H1 (cell line): Measurements from ENCODE around the gene SNX33. TPM values are rescaled to one million over a fixed set of nuclear protein-coding genes. Genes with fewer than 3 reads are reported as not detected.

ENCODE experiments used
- CTCF ChIA-PET: fragments of 300-600 bp; sonication (Branson Sonifier 250); formaldehyde crosslinking; loops from one replicate; lab custom pipeline; 2021; ENCODE audit not compliant: partially characterized antibody; lab: Charles Lee
- POLR2A ChIA-PET: fragments of 300-600 bp; sonication (Branson Sonifier 250); formaldehyde crosslinking; loops from one replicate; lab custom pipeline; 2021; ENCODE audit warnings: inconsistent platforms; ENCODE audit not compliant: partially characterized antibody; lab: Charles Lee
- DNase-seq, 2 experiments: peaks; one replicate each; pipeline versions ENCODE4 v3.0.0 to v3.0.0-alpha.2; 2010 to 2022; ENCODE audit warnings: low spot score in 2 of 2, low read depth in 1 of 2, mixed read lengths in 1 of 2
- FAIRE-seq: peaks from 2 replicates; lab custom pipeline; 2011; peaks lifted over from hg19 to GRCh38; lab: Jason Lieb, UNC
- H2AFZ ChIP-seq: 2 replicates; pipeline ENCODE4 v1.8.1; 2012; ENCODE audit warnings: low read length, inconsistent platforms
- H2AK5ac ChIP-seq: 2 replicates; pipeline ENCODE4 v1.6.1; 2013; ENCODE audit warnings: low read depth, low read length
- H2BK120ac ChIP-seq: replicated peaks from 2 replicates; pipeline ENCODE3; 2013; ENCODE audit warnings: low read depth, low read length, inconsistent platforms
- H2BK12ac ChIP-seq: 2 replicates; pipeline ENCODE4 v1.6.1; 2013; ENCODE audit warnings: low read depth, low read length
- H2BK15ac ChIP-seq: 2 replicates; pipeline ENCODE4 v1.6.1; 2013; ENCODE audit warnings: low read length
- H2BK20ac ChIP-seq: 2 replicates; pipeline ENCODE4 v1.6.1; 2013; ENCODE audit warnings: low read length
- H2BK5ac ChIP-seq: 2 replicates; pipeline ENCODE4 v1.6.1; 2013; ENCODE audit warnings: low read depth, low read length
- H3K14ac ChIP-seq: 2 replicates; pipeline ENCODE4 v1.6.1; 2013; ENCODE audit warnings: inconsistent platforms; ENCODE audit not compliant: insufficient read length
- H3K18ac ChIP-seq: 2 replicates; pipeline ENCODE4 v1.6.1; 2013; ENCODE audit warnings: low read length; ENCODE audit errors: extremely low read depth
- H3K23ac ChIP-seq: 2 replicates; pipeline ENCODE4 v1.6.1; 2013; ENCODE audit warnings: inconsistent platforms; ENCODE audit not compliant: insufficient read length
- H3K23me2 ChIP-seq: 2 replicates; pipeline ENCODE4 v1.6.1; 2013; ENCODE audit warnings: low read depth, low read length
- H3K27ac ChIP-seq: 2 replicates; pipeline ENCODE4 v1.6.1; 2011; ENCODE audit warnings: low read depth, low read length, inconsistent platforms
- H3K27me3 ChIP-seq, 4 experiments: replicated peaks in 1 of 4; 1 replicate in 1 of 4; 2 replicates in 3 of 4; pipeline versions ENCODE4 v1.6.1 to v1.8.1; 2011 to 2013; ENCODE audit warnings: low read length in 3 of 4, mild to moderate bottlenecking in 3 of 4, inconsistent platforms in 2 of 4, mixed read lengths in 2 of 4, moderate library complexity in 1 of 4; ENCODE audit not compliant: control insufficient read depth in 3 of 4, insufficient read depth in 3 of 4; ENCODE audit errors: extremely low read depth in 1 of 4
- H3K36me3 ChIP-seq, 4 experiments: 2 replicates each; pipeline versions ENCODE4 v1.6.1 to v1.8.1; 2011 to 2013; ENCODE audit warnings: mild to moderate bottlenecking in 4 of 4, low read length in 3 of 4, moderate library complexity in 2 of 4, control low read depth in 1 of 4, inconsistent platforms in 1 of 4; ENCODE audit not compliant: insufficient read depth in 4 of 4, control insufficient read depth in 2 of 4
- H3K4ac ChIP-seq: replicated peaks from 2 replicates; pipeline ENCODE3; 2013; ENCODE audit warnings: low read length, low read depth, mixed read lengths, inconsistent platforms; ENCODE audit not compliant: insufficient read length
- H3K4me1 ChIP-seq, 4 experiments: replicated peaks in 1 of 4; 1 replicate in 1 of 4; 2 replicates in 3 of 4; pipeline versions ENCODE4 v1.6.1 to v1.8.1; 2011 to 2013; ENCODE audit warnings: low read length in 3 of 4, inconsistent platforms in 2 of 4, mixed read lengths in 1 of 4; ENCODE audit not compliant: insufficient read depth in 4 of 4, control insufficient read depth in 3 of 4
- H3K4me2 ChIP-seq, 2 experiments: 2 replicates each; pipeline versions ENCODE4 v1.6.1 to v1.8.1; 2011 to 2013; ENCODE audit warnings: low read depth in 2 of 2, low read length in 2 of 2, control low read depth in 1 of 2, inconsistent platforms in 1 of 2, mild to moderate bottlenecking in 1 of 2; ENCODE audit not compliant: insufficient read depth in 1 of 2
- H3K4me3 ChIP-seq, 4 experiments: fragments of 200-600, 300-600 bp in 1 of 4; sonication (generic), shearing (Covaris generic), sonication (Bioruptor Twin) in 1 of 4; 2 replicates each; pipeline versions ENCODE4 v1.5.1 to v1.8.1; 2011 to 2016; ENCODE audit warnings: low read length in 4 of 4, low read depth in 3 of 4, control low read depth in 2 of 4, inconsistent platforms in 2 of 4, mild to moderate bottlenecking in 2 of 4, mixed read lengths in 1 of 4, moderate library complexity in 1 of 4; ENCODE audit not compliant: insufficient read depth in 2 of 4; ENCODE audit errors: extremely low read depth in 1 of 4
- H3K56ac ChIP-seq: replicated peaks from 2 replicates; pipeline ENCODE3; 2013; ENCODE audit warnings: low read depth, mild to moderate bottlenecking, mixed read lengths, low read length, inconsistent platforms; ENCODE audit not compliant: insufficient read length
- H3K79me1 ChIP-seq: 2 replicates; pipeline ENCODE4 v1.6.1; 2013; ENCODE audit warnings: low read depth, low read length, control low read depth
- H3K79me2 ChIP-seq, 2 experiments: 2 replicates each; pipeline versions ENCODE4 v1.6.1 to v1.8.1; 2012 to 2013; ENCODE audit warnings: low read length in 2 of 2, mild to moderate bottlenecking in 2 of 2, inconsistent platforms in 1 of 2; ENCODE audit not compliant: insufficient read depth in 2 of 2, control insufficient read depth in 1 of 2
- H3K9ac ChIP-seq, 4 experiments: replicated peaks in 1 of 4; 1 replicate in 1 of 4; 2 replicates in 3 of 4; pipeline versions ENCODE4 v1.6.1 to v1.8.1; 2011 to 2013; ENCODE audit warnings: low read depth in 3 of 4, low read length in 3 of 4, control low read depth in 2 of 4, mild to moderate bottlenecking in 2 of 4, moderate library complexity in 2 of 4, inconsistent platforms in 1 of 4; ENCODE audit errors: extremely low read depth in 1 of 4
- H3K9me3 ChIP-seq, 2 experiments: 2 replicates each; pipeline versions ENCODE4 v1.6.1 to v1.8.1; 2012 to 2013; ENCODE audit warnings: mild to moderate bottlenecking in 2 of 2, moderate library complexity in 2 of 2, control low read depth in 1 of 2, inconsistent platforms in 1 of 2, low read depth in 1 of 2, low read length in 1 of 2, mixed read lengths in 1 of 2; ENCODE audit not compliant: insufficient read depth in 2 of 2
- H4K20me1 ChIP-seq, 2 experiments: replicated peaks in 1 of 2; 2 replicates each; pipeline versions ENCODE3 to v1.8.1; 2011 to 2013; ENCODE audit warnings: inconsistent platforms in 2 of 2, low read length in 2 of 2, mild to moderate bottlenecking in 1 of 2; ENCODE audit not compliant: insufficient read depth in 2 of 2, control insufficient read depth in 1 of 2
- H4K5ac ChIP-seq: 2 replicates; pipeline ENCODE4 v1.6.1; 2013; ENCODE audit warnings: low read length, low read depth, mixed read lengths, inconsistent platforms; ENCODE audit not compliant: insufficient read length
- H4K8ac ChIP-seq: 2 replicates; pipeline ENCODE4 v1.8.0; 2013; ENCODE audit warnings: mild to moderate bottlenecking, moderate library complexity, low read length, inconsistent platforms; ENCODE audit not compliant: insufficient read depth; ENCODE audit errors: extremely low read depth
- H4K91ac ChIP-seq: replicated peaks from 2 replicates; pipeline ENCODE3; 2013; ENCODE audit warnings: low read length, mixed read lengths, inconsistent platforms; ENCODE audit not compliant: insufficient read length
- BCL11A ChIP-seq, 2 experiments: IDR thresholded peaks; one replicate each; pipeline ENCODE4 v1.6.1; 2011; ENCODE audit warnings: low read depth in 2 of 2, low read length in 2 of 2, mild to moderate bottlenecking in 2 of 2
- CEBPB ChIP-seq: IDR thresholded peaks from 2 replicates; pipeline ENCODE4 v1.6.1; 2012; ENCODE audit warnings: low read depth, low read length
- CHD2 ChIP-seq: IDR thresholded peaks from 2 replicates; pipeline ENCODE4 v1.6.1; 2012; ENCODE audit warnings: low read length, improper control_type of control experiment
- EGR1 ChIP-seq: IDR thresholded peaks from 2 replicates; pipeline ENCODE4 v1.6.1; 2011; ENCODE audit warnings: low read depth, low read length, borderline replicate concordance
- HDAC2 ChIP-seq, 2 experiments: fragments of 300-600 bp in 1 of 2; sonication (generic) in 1 of 2; IDR thresholded peaks; 2 replicates each; pipeline ENCODE4 v1.6.1; 2011 to 2012; ENCODE audit warnings: low read depth in 2 of 2, low read length in 2 of 2, mild to moderate bottlenecking in 2 of 2, moderate library complexity in 2 of 2, borderline replicate concordance in 1 of 2, inconsistent platforms in 1 of 2
- HDAC6 ChIP-seq: IDR thresholded peaks from one replicate; pipeline ENCODE4 v1.7.1; 2012; ENCODE audit warnings: low read depth, mild to moderate bottlenecking, inconsistent platforms, low read length, moderate library complexity
- KDM4A ChIP-seq: IDR thresholded peaks from one replicate; pipeline ENCODE4 v1.7.1; 2012; ENCODE audit warnings: low read depth, mild to moderate bottlenecking, moderate library complexity, low read length, inconsistent platforms; ENCODE audit not compliant: severe bottlenecking
- PHF8 ChIP-seq: fragments of 200-600 bp; sonication (generic); conservative IDR thresholded peaks from 2 replicates; pipeline ENCODE4 v1.7.1; 2012; ENCODE audit warnings: low read depth, mild to moderate bottlenecking, inconsistent platforms, low read length, moderate library complexity
- RNF2 ChIP-seq: fragments of 200-900, 300-1000 bp; sonication (generic); IDR thresholded peaks from 2 replicates; pipeline ENCODE4 v1.7.1; 2016; ENCODE audit warnings: borderline replicate concordance, low read depth, mild to moderate bottlenecking, antibody characterized with exemption, low read length; ENCODE audit not compliant: poor library complexity, severe bottlenecking; ENCODE audit errors: missing control alignments
- USF2 ChIP-seq: IDR thresholded peaks from 2 replicates; pipeline ENCODE4 v1.6.1; 2011; ENCODE audit warnings: low read length, improper control_type of control experiment
- WGBS, 2 experiments: shearing (Covaris generic) in 1 of 2; methylation state at CpG; one replicate each; pipeline versions ENCODE4 v1.1.6 to v1.1.7; 2013 to 2015; ENCODE audit warnings: low lambda C conversion rate in 2 of 2, mixed read lengths in 2 of 2, inconsistent platforms in 1 of 2, low coverage in 1 of 2, missing lambda C conversion rate in 1 of 2; ENCODE audit not compliant: insufficient replicate concordance in 2 of 2, insufficient coverage in 1 of 2, insufficient read length in 1 of 2; ENCODE audit errors: extremely low coverage in 1 of 2, missing lambda C conversion rate in 1 of 2; 5-methylcytosine and 5-hydroxymethylcytosine counted together
- polyA plus RNA-seq, 7 experiments: library from polyadenylated mRNA; depleted of rRNA in 3 of 7; stranded (reverse) in 5 of 7; unstranded in 2 of 7; fragments of >200 nt in 5 of 7; fragments of 200-250 nt in 2 of 7; gene quantifications; 1 replicate in 5 of 7; 2 replicates in 1 of 7; 4 replicates in 1 of 7; pipeline versions ENCODE4 v1.2.1 to v1.2.3, GENCODE V29; 2011 to 2013; ENCODE audit warnings: missing spikeins in 2 of 7, mixed read lengths in 2 of 7
- total RNA-seq: library from RNA; stranded (reverse); fragmentation: NEBNext Ultra II Directional; extraction: Animal tissue kit (Norgen Biotek cat#: 25700); gene quantifications from 2 replicates; pipeline ENCODE4 v1.2.1, GENCODE V29; 2021

SNX33 gene
- total and polyA plus RNA-seq, 2 of the 8 experiments (the other 6 are each of a cell fraction or from before 2014, with no cell fraction given): 14.3 to 22.9 TPM

GRCh38 chr15:75636026-75636425 lies 11.7 kb upstream of the SNX33 start:
- H2AK5ac ChIP-seq: no peak overlapping the region
- H3K36me3 ChIP-seq: 0 out of 8 replicates have a peak, but pooled peaks cover 0 to 4% (median 0%) of the 10 kb centered on the region in 4 experiments
- no peak overlapping the region for H2AFZ ChIP-seq
- no peak overlapping the region for H3K14ac ChIP-seq
- no peak overlapping the region for H3K18ac ChIP-seq
- H3K4me2 ChIP-seq: no peak overlapping the region
- no peaks in the 10 kb centered on the region for H3K9me3 ChIP-seq
- H2BK120ac ChIP-seq: no peak overlapping the region
- ChIA-PET CTCF (interaction anchor here (0.6 to 5.0 kb wide), 8 partner anchors 9 to 146 kb away, joined by 3 to 28 read pairs (median 3); partner anchors contain the start of genes SNUPN and SNX33), POLR2A (interaction anchor here (1.5 to 8.2 kb wide), 3 partner anchors 10 to 57 kb away, joined by 5 to 73 read pairs (median 41); partner anchors contain the start of genes PTPN9, SNUPN and SNX33)
- TF ChIP-seq USF2 (no peak), EGR1 (no peak), HDAC6 (no peak), PHF8 (no peak), CHD2 (no peak), CEBPB (no peak), HDAC2 (IDR thresholded peaks at IDR 0.05; ENCODE audit: borderline replicate concordance in 1 of 2, low read depth in 2 of 2, low read length in 2 of 2) (no peak), RNF2 (no peak), BCL11A (IDR thresholded peaks at IDR 0.05; ENCODE audit: low read depth in 2 of 2, low read length in 2 of 2) (no peak), KDM4A (no peak)
- no peak overlapping the region for H4K91ac ChIP-seq
- H4K20me1 ChIP-seq: peaks cover 10 to 19% of the 10 kb centered on the region in 2 experiments
- FAIRE-seq (no peak), DNase-seq (no peak)
- no peak overlapping the region for H4K5ac ChIP-seq
- no peak overlapping the region for H3K23ac ChIP-seq
- WGBS, 2 experiments: 89% methylated on average over 4 of the region's 6 CpGs; no CpG with 5 or more reads in 1 of the 2 experiments
- no peak overlapping the region for H3K4ac ChIP-seq
- no peak overlapping the region for H2BK15ac ChIP-seq
- H3K56ac ChIP-seq: no peak overlapping the region
- no peak overlapping the region for H2BK5ac ChIP-seq
- no peak overlapping the region for H2BK12ac ChIP-seq
- no peak overlapping the region for H3K4me3 ChIP-seq
- H3K9ac ChIP-seq: no peak overlapping the region
- no peaks in the 10 kb centered on the region for H3K27me3 ChIP-seq
- no peak overlapping the region for H2BK20ac ChIP-seq
- peaks cover 9% of the 10 kb centered on the region for H3K23me2 ChIP-seq
- H3K4me1 ChIP-seq: peaks cover 2 to 10% (median 9%) of the 10 kb centered on the region in 4 experiments; a peak in 6 of 7 replicates
- no peak overlapping the region for H3K27ac ChIP-seq
- H4K8ac ChIP-seq: no peak overlapping the region
- H3K79me2 ChIP-seq: peaks cover 10 to 34% of the 10 kb centered on the region in 2 experiments
- H3K79me1 ChIP-seq: peaks cover 13% of the 10 kb centered on the region
